ENCODE data around the gene ITLN2. TPM values are rescaled to one million over a fixed set of nuclear protein-coding genes. Genes with fewer than 3 reads are reported as not detected.
"Not testable (repeated sequence)": the region's sequence is repeated elsewhere in the genome, so short reads cannot be mapped to it uniquely, and the experiment has no call there.

The ITLN2 gene
- polyA plus RNA-seq, 12 donors, result 0.36 TPM; not detected in 11

- no peak for DNase-seq
Observed at GRCh38 chr1:160905617-160905989, 49.0 kb downstream of the ITLN2 start.

DNA sequence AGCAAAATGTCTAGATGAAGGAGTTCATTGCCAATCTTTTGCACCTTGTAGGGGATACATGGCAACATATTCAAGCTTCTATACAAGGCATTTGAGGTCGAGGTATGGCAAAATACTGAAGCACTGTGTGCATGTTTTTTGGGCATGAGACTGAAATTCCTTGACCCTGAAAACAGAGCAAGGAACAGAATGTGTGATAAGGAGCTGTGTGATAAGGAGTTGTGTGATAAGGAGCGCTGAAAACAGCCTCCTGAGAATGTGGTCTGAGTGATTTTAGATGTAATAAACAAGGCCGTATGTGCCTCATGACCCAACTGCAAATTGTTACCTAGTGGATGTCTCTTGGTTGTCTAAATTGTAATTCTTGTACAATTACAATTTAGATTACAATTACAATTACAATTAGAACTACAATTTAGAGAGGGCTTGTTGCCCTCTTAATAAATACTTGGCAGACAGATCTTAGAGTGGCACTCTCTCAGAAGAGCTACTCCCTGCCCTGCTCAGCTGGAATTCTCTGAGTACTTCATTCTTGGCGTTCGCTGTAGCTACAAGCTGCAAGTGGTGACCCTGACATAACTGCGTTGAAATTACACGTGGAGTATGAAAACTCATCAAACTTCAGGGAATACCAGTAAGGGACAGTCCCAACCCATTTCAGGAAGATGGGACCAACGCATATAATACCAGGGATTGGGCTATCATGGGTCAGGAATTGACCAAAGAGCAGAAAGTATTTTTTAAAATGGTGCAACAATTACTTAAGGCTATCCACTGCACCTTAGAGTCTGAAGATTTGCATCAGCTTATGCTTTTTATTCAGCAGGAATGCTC lies 49.6 kb downstream of the ITLN2 start:
- DNase-seq, result no peak

GRCh38 chr1:160902251-160902650 lies 52.4 kb downstream of the ITLN2 start:
- DNase-seq, result not testable (repeated sequence)

DNA sequence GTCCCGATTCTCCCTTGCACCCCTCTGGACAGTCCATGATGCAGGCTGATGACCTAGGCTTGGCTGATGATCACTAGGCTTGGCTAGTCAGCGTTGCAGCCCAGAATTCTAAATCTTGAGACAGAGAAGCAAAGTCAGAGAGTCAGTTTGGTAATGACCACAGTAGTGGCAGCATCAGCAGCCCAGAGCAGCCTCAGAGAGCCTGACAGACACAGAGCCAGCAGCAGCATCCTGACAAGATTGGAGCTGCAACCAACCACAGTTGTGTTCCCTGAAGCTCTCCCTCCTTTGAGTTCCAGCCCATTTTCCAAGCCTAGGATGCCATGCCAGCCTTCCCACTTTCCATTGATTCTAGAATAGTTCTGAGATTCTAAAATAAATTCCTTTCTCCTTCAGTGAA lies 52.8 kb downstream of the ITLN2 start:
- no peak for DNase-seq

GRCh38 chr1:160900683-160901082 lies 53.9 kb downstream of the ITLN2 start:
- not testable (repeated sequence) for DNase-seq

Other genes starting within 250 kb of the ITLN2 start
- 1 to 10 TPM in 10 of 12 donors, not detected in 2; 1.1 to 7.4 (median 1.4) TPM for gene CD48, start 243.0 kb downstream of the ITLN2 start, polyA plus RNA-seq (ENCODE audit: insufficient read length in 12 of 12)
- 1 to 10 TPM in 1 of 12 donors, under 1 TPM in 8, not detected in 3; 0.26 to 2.3 (median 0.43) TPM for gene SLAMF7, start 215.6 kb downstream of the ITLN2 start, polyA plus RNA-seq (ENCODE audit: insufficient read length in 12 of 12)
- 1 to 10 TPM in 1 of 12 donors, under 1 TPM in 8, not detected in 3; 0.08 to 1.4 (median 0.30) TPM for gene LY9, start 158.6 kb downstream of the ITLN2 start, polyA plus RNA-seq (ENCODE audit: insufficient read length in 12 of 12)
- 1 to 10 TPM in 3 of 12 donors, under 1 TPM in 6, not detected in 3; 0.09 to 5.6 (median 0.36) TPM for gene CD244, start 91.9 kb downstream of the ITLN2 start, polyA plus RNA-seq (ENCODE audit: insufficient read length in 12 of 12)
- 10 to 100 TPM in 1 of 12 donors, 1 to 10 TPM in 1, under 1 TPM in 6, not detected in 4; 0.16 to 29.3 (median 0.35) TPM for gene ITLN1, start 69.6 kb downstream of the ITLN2 start, polyA plus RNA-seq (ENCODE audit: insufficient read length in 12 of 12)
- gene F11R, start 66.3 kb upstream of the ITLN2 start, polyA plus RNA-seq (ENCODE audit: insufficient read length in 12 of 12), result 10 to 100 TPM in 11 of 12 donors, not detected in 1; 11.5 to 40.4 (median 16.3) TPM
- gene TSTD1, start 84.2 kb upstream of the ITLN2 start, polyA plus RNA-seq (ENCODE audit: insufficient read length in 12 of 12), result 10 to 100 TPM in 11 of 12 donors, not detected in 1; 18.6 to 33.2 (median 23.2) TPM
- gene USF1, start 91.2 kb upstream of the ITLN2 start, polyA plus RNA-seq (ENCODE audit: insufficient read length in 12 of 12), result 10 to 100 TPM in 11 of 12 donors, not detected in 1; 24.8 to 51.5 (median 33.4) TPM
- 10 to 100 TPM in 1 of 12 donors, 1 to 10 TPM in 10, not detected in 1; 1.8 to 12.9 (median 2.9) TPM for gene ARHGAP30, start 115.1 kb upstream of the ITLN2 start, polyA plus RNA-seq (ENCODE audit: insufficient read length in 12 of 12)
- gene NECTIN4, start 134.7 kb upstream of the ITLN2 start, polyA plus RNA-seq (ENCODE audit: insufficient read length in 12 of 12), result 10 to 100 TPM in 2 of 12 donors, 1 to 10 TPM in 1, under 1 TPM in 5, not detected in 4; 0.04 to 28.3 (median 0.19) TPM
- gene KLHDC9, start 143.6 kb upstream of the ITLN2 start, polyA plus RNA-seq (ENCODE audit: insufficient read length in 12 of 12), result 1 to 10 TPM in 4 of 12 donors, under 1 TPM in 5, not detected in 3; 0.32 to 1.7 (median 0.73) TPM
- gene PFDN2, start 163.2 kb upstream of the ITLN2 start, polyA plus RNA-seq (ENCODE audit: insufficient read length in 12 of 12), result 10 to 100 TPM in 11 of 12 donors, not detected in 1; 51.9 to 78.1 (median 63.6) TPM
- gene NIT1, start 163.3 kb upstream of the ITLN2 start, polyA plus RNA-seq (ENCODE audit: insufficient read length in 12 of 12), result 10 to 100 TPM in 11 of 12 donors, not detected in 1; 25.2 to 35.4 (median 30.8) TPM
- gene DEDD, start 177.9 kb upstream of the ITLN2 start, polyA plus RNA-seq (ENCODE audit: insufficient read length in 12 of 12), result 10 to 100 TPM in 11 of 12 donors, not detected in 1; 36.3 to 54.8 (median 45.0) TPM
- 100 to 1,000 TPM in 8 of 12 donors, 10 to 100 TPM in 3, not detected in 1; 90.7 to 129 (median 108) TPM for gene UFC1, start 199.2 kb upstream of the ITLN2 start, polyA plus RNA-seq (ENCODE audit: insufficient read length in 12 of 12)
- 10 to 100 TPM in 11 of 12 donors, not detected in 1; 20.4 to 33.1 (median 29.1) TPM for gene USP21, start 204.7 kb upstream of the ITLN2 start, polyA plus RNA-seq (ENCODE audit: insufficient read length in 12 of 12)
- gene PPOX, start 211.6 kb upstream of the ITLN2 start, polyA plus RNA-seq (ENCODE audit: insufficient read length in 12 of 12), result 10 to 100 TPM in 11 of 12 donors, not detected in 1; 14.1 to 38.7 (median 23.6) TPM
- gene B4GALT3, start 222.7 kb upstream of the ITLN2 start, polyA plus RNA-seq (ENCODE audit: insufficient read length in 12 of 12), result 10 to 100 TPM in 11 of 12 donors, not detected in 1; 18.8 to 41.2 (median 24.5) TPM
- gene ADAMTS4, start 244.2 kb upstream of the ITLN2 start, polyA plus RNA-seq (ENCODE audit: insufficient read length in 12 of 12), result 10 to 100 TPM in 8 of 12 donors, 1 to 10 TPM in 3, not detected in 1; 7.2 to 14.7 (median 10.8) TPM
- gene NDUFS2, start 247.6 kb upstream of the ITLN2 start, polyA plus RNA-seq (ENCODE audit: insufficient read length in 12 of 12), result 100 to 1,000 TPM in 10 of 12 donors, 10 to 100 TPM in 1, not detected in 1; 92.6 to 165 (median 136) TPM